ENCODE measurements around the gene MEMO1. TPM values are rescaled to one million over a fixed set of nuclear protein-coding genes. Genes with fewer than 3 reads are reported as not detected.
"Not testable (repeated sequence)": the region's sequence is repeated elsewhere in the genome, so short reads cannot be mapped to it uniquely, and the experiment has no call there.

MEMO1 gene
- total RNA-seq, 2 experiments from 2014 or later: 62.2 to 62.8 TPM

DNA sequence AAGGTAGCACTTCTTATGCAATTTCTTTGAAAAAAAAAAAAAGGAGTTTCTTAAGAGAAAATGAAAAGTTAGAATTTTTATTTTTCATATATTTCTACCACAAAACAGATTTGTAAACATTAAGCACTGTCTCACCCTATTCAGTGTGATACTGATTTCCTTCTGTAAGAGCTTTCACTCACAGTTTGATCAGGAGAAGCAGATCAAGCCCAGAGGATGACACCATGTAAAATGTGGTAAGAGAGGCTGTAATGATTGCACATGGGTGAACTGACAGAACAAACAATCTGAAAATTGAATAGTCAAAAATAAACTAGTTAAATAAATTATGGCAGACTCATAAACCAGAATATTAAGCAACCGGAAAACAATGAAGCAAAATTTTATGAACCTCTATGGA lies 54.5 kb downstream of the MEMO1 start:
- no peak overlapping the region for H3K27ac Mint-ChIP-seq
- DNase-seq: no peak
- H3K4me1 Mint-ChIP-seq: peaks cover 42% of the 10 kb centered on the region
- H3K9me3 Mint-ChIP-seq: no peaks in the 10 kb centered on the region
- peaks cover 17% of the 10 kb centered on the region for H3K36me3 Mint-ChIP-seq
- H3K27me3 Mint-ChIP-seq: no peaks in the 10 kb centered on the region
- no peak overlapping the region for H3K4me3 Mint-ChIP-seq

DNA sequence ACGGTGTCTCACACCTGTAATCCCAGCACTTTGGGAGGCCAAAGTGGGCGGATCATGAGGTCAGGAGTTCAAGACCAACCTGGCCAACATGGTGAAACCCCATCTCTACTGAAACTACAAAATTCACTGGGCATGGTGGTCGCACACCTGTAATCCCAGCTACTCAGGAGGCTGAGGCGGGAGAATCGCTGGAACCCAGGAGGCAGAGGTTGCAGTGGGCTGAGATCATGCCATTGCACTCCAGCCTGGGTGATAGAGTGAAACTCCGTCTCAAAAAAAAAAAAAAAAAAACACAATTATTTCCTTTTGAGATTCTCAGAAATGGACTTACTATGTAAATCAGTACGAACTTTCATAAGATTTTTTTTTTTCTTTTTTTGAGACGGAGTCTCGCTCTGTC lies 57.7 kb downstream of the MEMO1 start:
- Mint-ChIP-seq H3K4me1 (peaks cover 24% of the 10 kb centered on the region), H3K36me3 (peaks cover 16% of the 10 kb centered on the region)
- DNase-seq, H3K9me3 Mint-ChIP-seq, H3K27ac Mint-ChIP-seq, H3K27me3 Mint-ChIP-seq, H3K4me3 Mint-ChIP-seq: not testable (repeated sequence)

DNA sequence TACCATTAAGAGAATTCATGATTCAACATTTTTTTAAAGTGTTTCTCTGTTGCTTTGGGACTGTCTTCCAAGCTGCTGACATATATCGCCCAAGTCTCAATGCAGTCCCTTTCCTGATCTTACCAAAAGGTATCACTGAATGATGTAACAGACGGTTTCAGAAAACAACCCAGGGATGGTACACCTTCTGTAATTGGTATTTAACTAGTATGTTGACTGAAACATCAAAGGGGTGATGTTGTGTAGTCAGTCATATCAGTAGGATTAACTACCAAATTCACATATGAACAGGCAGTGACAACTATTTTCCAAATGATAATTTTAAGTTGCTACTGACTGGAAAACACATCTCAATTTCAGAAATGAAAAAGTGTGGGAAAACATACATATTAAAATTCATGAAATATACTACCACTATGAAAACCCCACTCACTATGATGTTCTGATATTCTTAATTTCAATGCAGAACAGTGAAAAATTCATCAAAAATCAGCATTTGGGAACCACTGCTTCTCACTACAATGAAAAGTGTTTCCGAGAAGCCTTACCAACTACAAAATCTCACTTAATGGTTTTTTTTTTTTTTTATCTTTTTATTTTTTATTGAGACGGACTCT lies 59.8 kb downstream of the MEMO1 start:
- Mint-ChIP-seq H3K4me3 (no peak overlapping the region), H3K9me3 (no peaks in the 10 kb centered on the region), H3K36me3 (peaks cover 14% of the 10 kb centered on the region), H3K4me1 (peaks cover 15% of the 10 kb centered on the region), H3K27ac (peak overlapping the region; percentile 51), H3K27me3 (no peaks in the 10 kb centered on the region)
- DNase-seq: no peak

DNA sequence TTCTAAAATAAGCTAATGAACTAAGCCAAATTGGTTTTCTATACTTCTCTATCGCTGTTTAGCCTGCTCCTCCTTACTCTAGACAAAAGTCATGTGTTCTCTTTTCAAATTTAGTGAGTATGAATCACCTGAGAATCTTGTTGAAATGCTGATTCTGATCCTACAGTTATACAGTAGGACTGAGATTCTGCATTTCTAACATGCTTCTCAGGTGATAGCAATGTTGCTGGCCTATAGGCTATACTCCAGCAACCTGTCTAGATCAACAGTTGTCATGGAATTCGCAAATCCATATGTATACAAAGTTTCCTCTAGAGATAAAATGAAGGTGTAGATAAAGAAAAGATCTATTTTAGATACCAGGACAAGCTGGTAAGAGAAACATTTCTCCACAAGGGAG lies 62.9 kb downstream of the MEMO1 start:
- Mint-ChIP-seq H3K4me1 (peaks cover 35% of the 10 kb centered on the region), H3K27me3 (no peaks in the 10 kb centered on the region), H3K4me3 (no peak overlapping the region), H3K36me3 (peaks cover 17% of the 10 kb centered on the region), H3K27ac (no peak overlapping the region), H3K9me3 (no peaks in the 10 kb centered on the region)
- no peak for DNase-seq

DNA sequence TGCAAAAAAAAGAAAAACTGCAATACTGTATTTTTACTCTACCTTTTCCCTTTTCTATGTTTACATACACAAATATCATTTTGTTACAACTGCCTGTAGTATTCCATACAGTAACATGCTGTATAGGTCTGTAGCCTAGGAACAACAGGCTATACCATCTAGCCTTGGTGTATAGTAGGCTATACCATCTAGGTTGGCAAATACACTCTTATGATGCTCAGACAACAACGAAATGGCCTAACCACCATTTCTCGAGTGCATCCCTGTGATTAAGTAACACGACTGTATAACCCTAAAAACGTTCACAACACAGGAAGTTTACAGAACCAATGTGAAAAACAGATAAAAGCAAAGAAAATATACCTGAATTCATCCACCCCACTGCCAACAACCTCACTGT lies 64.0 kb downstream of the MEMO1 start:
- Mint-ChIP-seq H3K27ac (no peak overlapping the region), H3K9me3 (no peaks in the 10 kb centered on the region), H3K4me1 (peaks cover 35% of the 10 kb centered on the region), H3K36me3 (peaks cover 20% of the 10 kb centered on the region), H3K4me3 (no peak overlapping the region), H3K27me3 (no peaks in the 10 kb centered on the region)
- DNase-seq: no peak

DNA sequence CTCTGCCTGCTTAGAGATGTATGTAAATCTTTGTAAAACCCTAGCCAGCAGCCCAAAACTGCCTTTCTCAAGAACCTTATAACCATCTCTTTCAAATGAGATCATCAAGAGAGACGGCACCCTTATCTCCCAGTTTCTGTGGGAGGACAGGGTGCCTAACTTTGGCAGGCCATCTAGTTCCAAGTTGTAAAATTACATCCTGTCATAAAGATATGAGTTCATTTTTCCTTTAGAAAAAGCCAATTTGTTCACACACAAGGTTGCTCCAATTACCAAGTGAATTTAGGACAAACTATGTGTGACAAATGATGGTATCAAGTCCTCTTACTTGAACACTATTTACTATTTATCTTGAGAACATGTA lies 65.3 kb downstream of the MEMO1 start:
- H3K27me3 Mint-ChIP-seq: no peaks in the 10 kb centered on the region
- peaks cover 27% of the 10 kb centered on the region for H3K4me1 Mint-ChIP-seq
- no peak overlapping the region for H3K4me3 Mint-ChIP-seq
- no peak for DNase-seq
- no peaks in the 10 kb centered on the region for H3K9me3 Mint-ChIP-seq
- H3K27ac Mint-ChIP-seq: no peak overlapping the region
- H3K36me3 Mint-ChIP-seq: peaks cover 20% of the 10 kb centered on the region

DNA sequence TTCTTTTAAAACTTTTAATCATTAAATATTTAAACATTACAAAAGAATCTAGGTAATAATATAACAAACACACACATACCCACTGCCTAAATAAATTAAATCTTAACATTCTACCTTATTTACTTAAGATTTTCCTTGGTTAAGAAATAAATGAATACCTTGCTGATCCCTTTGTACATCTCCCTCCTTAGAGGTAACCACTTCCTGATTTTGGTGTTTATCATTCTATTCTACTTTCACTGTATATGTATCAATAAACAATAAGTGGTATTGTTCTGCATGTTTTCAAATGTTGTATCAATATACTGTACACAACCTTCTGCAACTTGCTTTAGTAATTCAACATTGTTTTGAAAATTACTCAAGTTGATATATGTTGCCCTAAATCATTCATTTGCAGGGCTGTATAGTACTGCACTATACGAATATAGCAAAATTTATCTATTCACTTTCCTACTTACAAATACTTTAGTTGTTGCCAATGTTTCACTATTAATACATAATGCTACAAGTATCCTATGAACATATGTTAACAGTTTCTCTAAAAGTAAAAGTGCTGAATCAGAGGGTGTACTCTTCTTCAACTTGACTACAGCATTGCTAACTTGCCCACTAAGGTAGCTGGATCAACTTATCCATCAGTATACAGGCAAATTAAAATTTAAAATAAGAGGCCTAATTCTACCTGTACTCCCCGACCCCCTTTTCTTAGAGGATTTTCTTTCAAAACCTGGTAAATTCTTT lies 65.8 kb downstream of the MEMO1 start:
- Mint-ChIP-seq H3K36me3 (peaks cover 20% of the 10 kb centered on the region), H3K4me3 (no peak overlapping the region), H3K4me1 (peaks cover 27% of the 10 kb centered on the region), H3K27ac (no peak overlapping the region), H3K27me3 (no peaks in the 10 kb centered on the region), H3K9me3 (no peaks in the 10 kb centered on the region)
- DNase-seq: no peak

DNA sequence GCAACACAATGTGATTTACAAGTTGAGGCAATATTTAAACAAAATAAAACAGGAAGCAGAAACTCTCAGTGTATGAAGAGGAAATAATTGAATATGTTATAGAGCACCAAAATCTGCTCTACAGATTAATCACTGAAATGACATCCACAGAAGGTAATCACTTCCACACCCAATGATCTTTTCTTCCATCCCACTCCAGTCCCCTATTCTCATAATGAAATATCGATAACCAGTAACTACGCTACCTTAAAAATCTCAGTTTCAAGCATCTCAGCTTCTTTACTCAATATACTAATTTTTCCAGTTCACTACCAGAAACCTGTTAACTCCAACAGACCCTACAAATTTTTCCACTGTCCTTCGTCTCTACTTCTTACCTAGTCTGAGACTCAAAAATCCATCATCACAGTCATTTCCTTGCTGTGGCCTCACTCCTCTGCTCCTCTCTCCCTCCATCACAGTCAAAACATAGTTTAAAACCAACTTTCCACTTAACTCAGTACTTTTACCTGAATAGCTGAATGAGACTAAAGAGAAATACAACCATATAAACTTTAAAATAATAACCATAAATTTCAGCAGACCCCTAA lies 67.1 kb downstream of the MEMO1 start:
- peak overlapping the region; percentile 39 for H3K27ac Mint-ChIP-seq
- no peak for DNase-seq
- H3K36me3 Mint-ChIP-seq: peaks cover 13% of the 10 kb centered on the region
- H3K27me3 Mint-ChIP-seq: no peaks in the 10 kb centered on the region
- H3K9me3 Mint-ChIP-seq: no peaks in the 10 kb centered on the region
- H3K4me3 Mint-ChIP-seq: no peak overlapping the region
- H3K4me1 Mint-ChIP-seq: peaks cover 27% of the 10 kb centered on the region

DNA sequence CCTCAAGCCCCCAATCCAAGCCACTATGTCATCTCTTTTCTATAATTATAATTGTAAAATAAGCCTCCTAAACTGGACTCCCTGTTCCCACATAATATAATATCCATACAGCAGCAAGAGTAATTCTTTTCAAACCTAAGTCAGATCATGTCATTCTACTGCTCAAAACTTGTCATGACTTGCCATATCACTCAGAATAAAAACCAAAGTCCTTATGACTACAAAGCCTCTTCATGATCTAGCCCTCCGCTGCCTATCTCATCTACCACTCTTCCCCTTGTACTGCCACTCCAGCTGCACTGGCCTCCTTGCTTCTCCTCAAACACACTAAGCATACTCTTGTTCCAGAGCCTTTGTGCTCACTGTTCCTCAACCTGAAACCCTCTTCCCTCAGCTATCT lies 69.9 kb downstream of the MEMO1 start:
- H3K9me3 Mint-ChIP-seq: no peaks in the 10 kb centered on the region

DNA sequence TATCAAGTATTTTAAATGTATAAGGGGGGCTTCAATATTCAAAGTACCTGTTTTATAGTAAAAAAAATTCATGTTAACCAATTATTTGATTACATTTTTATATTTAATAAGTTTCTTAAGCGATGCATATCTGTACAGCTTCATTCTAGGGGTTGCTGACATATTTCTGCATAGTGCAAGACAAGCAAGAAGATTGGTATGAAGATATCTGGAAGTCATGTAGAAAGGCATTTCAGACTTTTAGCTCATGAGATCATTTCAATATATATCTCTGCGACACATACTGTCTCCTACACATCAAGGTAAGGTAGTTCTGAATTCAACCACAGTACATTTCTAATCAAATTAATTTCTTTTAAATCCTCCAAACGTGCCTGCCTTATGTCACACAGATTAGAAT lies 73.1 kb downstream of the MEMO1 start:
- Mint-ChIP-seq H3K27me3 (no peaks in the 10 kb centered on the region), H3K9me3 (no peaks in the 10 kb centered on the region), H3K36me3 (peaks cover 5% of the 10 kb centered on the region), H3K4me1 (peaks cover 4% of the 10 kb centered on the region), H3K4me3 (no peak overlapping the region), H3K27ac (no peak overlapping the region)
- DNase-seq: no peak

More for the DNA sequence above, 69.9 kb downstream of the MEMO1 start:
- H3K27ac Mint-ChIP-seq: no peak overlapping the region
- no peaks in the 10 kb centered on the region for H3K27me3 Mint-ChIP-seq
- H3K36me3 Mint-ChIP-seq: peaks cover 12% of the 10 kb centered on the region
- peaks cover 26% of the 10 kb centered on the region for H3K4me1 Mint-ChIP-seq
- no peak overlapping the region for H3K4me3 Mint-ChIP-seq
- DNase-seq: no peak

DNA sequence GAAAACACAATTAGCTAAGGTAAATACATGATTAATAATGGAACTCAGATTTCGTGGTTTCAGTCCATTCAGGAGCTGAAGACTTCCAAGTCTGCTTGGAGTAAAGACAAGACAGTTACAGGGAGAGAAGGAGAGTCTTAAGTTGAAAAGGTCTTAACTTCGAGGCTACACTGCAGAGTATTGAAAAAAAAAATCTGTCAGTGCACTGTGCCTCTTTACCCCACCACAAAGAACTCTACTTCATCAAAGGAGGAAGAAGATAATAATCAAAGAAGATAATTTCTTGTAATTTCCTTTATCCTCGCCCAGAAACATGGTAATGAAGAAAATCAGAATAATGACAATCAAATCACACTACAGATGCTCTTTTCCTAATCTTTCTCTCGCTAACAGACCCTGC lies 75.4 kb downstream of the MEMO1 start:
- H3K27me3 Mint-ChIP-seq: no peaks in the 10 kb centered on the region

DNA sequence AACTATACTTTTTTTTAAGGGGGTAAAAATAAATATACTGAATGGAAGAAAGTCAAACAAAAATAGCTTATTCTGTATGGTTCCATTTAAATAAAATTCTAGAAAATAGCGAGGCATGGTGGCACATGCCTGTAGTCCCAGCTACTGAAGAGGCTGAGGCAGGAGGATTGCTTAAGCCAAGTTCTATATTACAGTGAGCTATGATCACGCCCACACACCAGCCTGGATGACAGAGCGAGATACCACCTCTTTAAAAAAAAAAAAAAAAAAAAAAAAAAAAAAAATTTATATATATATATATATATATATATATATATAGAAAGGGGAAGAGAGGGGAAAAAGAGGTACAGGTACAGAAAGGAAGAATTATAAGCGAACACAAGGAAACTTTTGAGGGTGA lies 77.7 kb downstream of the MEMO1 start:
- Mint-ChIP-seq H3K4me1 (peaks cover 4% of the 10 kb centered on the region), H3K27ac (no peak overlapping the region), H3K4me3 (no peak overlapping the region), H3K27me3 (no peaks in the 10 kb centered on the region), H3K9me3 (no peaks in the 10 kb centered on the region), H3K36me3 (peaks cover 5% of the 10 kb centered on the region)
- no peak for DNase-seq

More for the DNA sequence above, 75.4 kb downstream of the MEMO1 start:
- Mint-ChIP-seq H3K36me3 (peaks cover 3% of the 10 kb centered on the region), H3K27ac (no peak overlapping the region), H3K4me3 (no peak overlapping the region), H3K4me1 (peaks cover 4% of the 10 kb centered on the region), H3K9me3 (no peaks in the 10 kb centered on the region)
- no peak for DNase-seq

DNA sequence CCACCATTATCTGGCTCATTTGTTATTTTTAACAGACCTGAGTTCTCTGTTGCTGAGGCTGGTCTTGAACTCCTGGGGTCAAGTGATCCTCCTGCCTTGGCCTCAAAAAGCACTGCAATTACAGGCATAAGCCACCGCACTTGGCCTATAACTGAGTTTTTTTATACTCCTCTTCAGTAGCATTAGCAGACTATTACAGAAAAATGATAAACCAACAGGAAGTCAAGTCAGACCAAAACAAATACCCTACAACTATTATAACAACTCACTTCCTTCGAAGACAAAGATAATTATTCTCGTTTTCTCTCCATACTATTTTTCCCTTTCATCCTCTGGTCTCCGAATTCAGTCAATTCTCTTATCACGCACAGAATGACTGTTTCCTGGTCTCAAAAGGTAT lies 78.2 kb downstream of the MEMO1 start:
- no peaks in the 10 kb centered on the region for H3K27me3 Mint-ChIP-seq
- DNase-seq: no peak
- no peak overlapping the region for H3K4me3 Mint-ChIP-seq
- peaks cover 5% of the 10 kb centered on the region for H3K36me3 Mint-ChIP-seq
- peaks cover 4% of the 10 kb centered on the region for H3K4me1 Mint-ChIP-seq
- H3K9me3 Mint-ChIP-seq: no peaks in the 10 kb centered on the region
- no peak overlapping the region for H3K27ac Mint-ChIP-seq

DNA sequence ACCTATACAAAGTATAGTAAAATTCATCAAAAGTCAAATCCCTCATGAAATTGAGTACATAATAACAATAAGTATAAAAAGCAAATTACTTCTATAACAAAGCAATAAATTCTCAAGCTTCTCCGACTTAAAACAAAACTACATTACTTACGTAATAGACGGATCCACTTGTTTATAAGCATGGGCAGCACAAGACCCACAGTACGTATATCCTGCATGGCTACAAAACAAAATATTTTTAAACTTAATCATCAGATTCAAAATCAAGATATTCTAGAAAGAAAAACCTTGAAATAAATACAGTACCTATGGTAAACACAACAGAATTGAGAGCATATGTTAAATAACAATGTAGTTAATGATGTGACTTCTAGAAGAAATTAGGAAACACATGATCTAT lies 78.9 kb downstream of the MEMO1 start:
- DNase-seq: no peak
- Mint-ChIP-seq H3K36me3 (peaks cover 5% of the 10 kb centered on the region), H3K27me3 (no peaks in the 10 kb centered on the region), H3K4me1 (peaks cover 4% of the 10 kb centered on the region), H3K27ac (no peak overlapping the region), H3K9me3 (no peaks in the 10 kb centered on the region), H3K4me3 (no peak overlapping the region)

DNA sequence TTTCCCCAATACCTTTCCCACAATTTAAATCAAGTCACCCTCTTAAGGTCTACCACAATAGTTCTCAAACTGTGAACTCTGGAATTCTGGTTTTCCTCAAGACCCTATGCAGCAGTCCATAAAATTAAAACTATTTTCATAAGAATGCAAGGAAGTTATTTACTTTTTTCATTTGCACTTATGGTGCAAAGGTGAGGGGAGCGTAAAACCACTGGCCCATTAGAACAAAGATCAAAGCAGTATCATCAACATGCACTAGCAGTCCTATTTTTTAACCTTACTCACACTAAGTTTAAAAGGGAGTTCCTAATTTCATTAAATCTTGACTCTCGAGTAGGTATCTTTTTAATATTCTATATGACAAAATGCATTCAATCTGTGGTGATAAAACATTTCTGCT lies 85.3 kb downstream of the MEMO1 start:
- no peaks in the 10 kb centered on the region for H3K27me3 Mint-ChIP-seq
- peaks cover 11% of the 10 kb centered on the region for H3K36me3 Mint-ChIP-seq
- no peak for DNase-seq
- H3K9me3 Mint-ChIP-seq: no peaks in the 10 kb centered on the region
- H3K4me1 Mint-ChIP-seq: peaks cover 4% of the 10 kb centered on the region
- no peak overlapping the region for H3K27ac Mint-ChIP-seq
- H3K4me3 Mint-ChIP-seq: no peak overlapping the region

DNA sequence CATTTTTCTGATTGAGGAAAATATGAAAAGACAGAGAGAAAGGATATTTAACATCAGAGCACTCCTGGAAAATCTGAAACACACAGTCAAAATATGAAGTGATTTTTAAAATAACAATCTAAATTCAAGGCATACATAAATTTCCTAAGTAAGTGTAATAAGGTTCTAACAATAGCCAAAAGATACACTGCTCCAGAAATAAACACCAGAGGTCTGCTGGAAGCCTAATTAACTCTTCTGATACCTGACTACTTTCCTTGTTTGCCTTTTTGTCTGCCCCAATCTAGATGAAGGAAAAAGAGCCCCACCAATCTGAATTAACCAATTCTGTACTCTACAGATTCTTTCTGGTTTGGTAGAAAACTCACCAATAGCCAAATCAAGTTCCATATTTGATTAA lies 87.1 kb downstream of the MEMO1 start:
- Mint-ChIP-seq H3K27ac (no peak overlapping the region), H3K4me1 (peaks cover 4% of the 10 kb centered on the region), H3K36me3 (peaks cover 12% of the 10 kb centered on the region), H3K27me3 (no peaks in the 10 kb centered on the region), H3K9me3 (no peaks in the 10 kb centered on the region), H3K4me3 (no peak overlapping the region)
- DNase-seq: no peak

Data from activated naive CD8-positive, alpha-beta T cell treated with anti-CD3 and anti-CD28 coated beads for 36 hours (primary cell).